WTC11 (cell line): Measurements from ENCODE around the gene HELZ.

ENCODE experiments used
- MAX ChIP-seq: sonication (generic); formaldehyde crosslinking; IDR thresholded peaks from 2 replicates; pipeline ENCODE4 v1.8.0; 2022; ENCODE audit warnings: mild to moderate bottlenecking, missing genetic modification reagents
- TF ChIP-seq, protein P1 (sequence below): fragments of 200-600 bp; IDR thresholded peaks from 2 replicates; pipeline ENCODE4 v1.8.0; 2022; ENCODE audit warnings: antibody characterized with exemption
- TF ChIP-seq, protein P2 (sequence below): sonication (generic); formaldehyde crosslinking; IDR thresholded peaks from 2 replicates; pipeline ENCODE4 v1.8.1; 2022; ENCODE audit warnings: missing genetic modification reagents, borderline replicate concordance
- TF ChIP-seq, protein P3 (sequence below): sonication (generic); formaldehyde crosslinking; IDR thresholded peaks from 2 replicates; pipeline ENCODE4 v1.8.1; 2022; ENCODE audit warnings: low read depth, mild to moderate bottlenecking, moderate library complexity, missing genetic modification reagents, borderline replicate concordance
- TF ChIP-seq, protein P4 (sequence below): sonication (generic); formaldehyde crosslinking; IDR thresholded peaks from 2 replicates; pipeline ENCODE4 v1.8.1; 2023; ENCODE audit warnings: mild to moderate bottlenecking, missing genetic modification reagents

DNA sequence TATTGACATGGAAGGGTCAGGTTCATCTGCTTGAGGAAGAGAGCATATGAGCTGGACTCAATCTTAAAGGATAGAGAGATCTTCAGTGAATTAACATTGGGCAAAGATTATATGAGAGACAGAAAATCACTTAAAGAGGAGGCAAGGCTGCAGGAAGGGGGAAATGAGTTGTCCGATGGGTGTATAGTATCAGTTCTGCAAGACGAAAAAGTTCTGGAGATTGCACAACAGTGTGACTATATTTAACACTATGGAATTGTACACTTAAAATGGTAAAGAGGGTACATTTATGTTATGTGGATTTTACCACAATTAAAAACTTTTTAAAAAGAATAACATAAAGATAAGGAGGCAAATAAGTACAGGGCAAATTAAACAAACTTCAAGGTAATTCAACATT, 80.7 kb downstream of the HELZ start:
- TF ChIP-seq, protein P1, sequence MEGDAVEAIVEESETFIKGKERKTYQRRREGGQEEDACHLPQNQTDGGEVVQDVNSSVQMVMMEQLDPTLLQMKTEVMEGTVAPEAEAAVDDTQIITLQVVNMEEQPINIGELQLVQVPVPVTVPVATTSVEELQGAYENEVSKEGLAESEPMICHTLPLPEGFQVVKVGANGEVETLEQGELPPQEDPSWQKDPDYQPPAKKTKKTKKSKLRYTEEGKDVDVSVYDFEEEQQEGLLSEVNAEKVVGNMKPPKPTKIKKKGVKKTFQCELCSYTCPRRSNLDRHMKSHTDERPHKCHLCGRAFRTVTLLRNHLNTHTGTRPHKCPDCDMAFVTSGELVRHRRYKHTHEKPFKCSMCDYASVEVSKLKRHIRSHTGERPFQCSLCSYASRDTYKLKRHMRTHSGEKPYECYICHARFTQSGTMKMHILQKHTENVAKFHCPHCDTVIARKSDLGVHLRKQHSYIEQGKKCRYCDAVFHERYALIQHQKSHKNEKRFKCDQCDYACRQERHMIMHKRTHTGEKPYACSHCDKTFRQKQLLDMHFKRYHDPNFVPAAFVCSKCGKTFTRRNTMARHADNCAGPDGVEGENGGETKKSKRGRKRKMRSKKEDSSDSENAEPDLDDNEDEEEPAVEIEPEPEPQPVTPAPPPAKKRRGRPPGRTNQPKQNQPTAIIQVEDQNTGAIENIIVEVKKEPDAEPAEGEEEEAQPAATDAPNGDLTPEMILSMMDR, result no peak
- TF ChIP-seq, protein P2, sequence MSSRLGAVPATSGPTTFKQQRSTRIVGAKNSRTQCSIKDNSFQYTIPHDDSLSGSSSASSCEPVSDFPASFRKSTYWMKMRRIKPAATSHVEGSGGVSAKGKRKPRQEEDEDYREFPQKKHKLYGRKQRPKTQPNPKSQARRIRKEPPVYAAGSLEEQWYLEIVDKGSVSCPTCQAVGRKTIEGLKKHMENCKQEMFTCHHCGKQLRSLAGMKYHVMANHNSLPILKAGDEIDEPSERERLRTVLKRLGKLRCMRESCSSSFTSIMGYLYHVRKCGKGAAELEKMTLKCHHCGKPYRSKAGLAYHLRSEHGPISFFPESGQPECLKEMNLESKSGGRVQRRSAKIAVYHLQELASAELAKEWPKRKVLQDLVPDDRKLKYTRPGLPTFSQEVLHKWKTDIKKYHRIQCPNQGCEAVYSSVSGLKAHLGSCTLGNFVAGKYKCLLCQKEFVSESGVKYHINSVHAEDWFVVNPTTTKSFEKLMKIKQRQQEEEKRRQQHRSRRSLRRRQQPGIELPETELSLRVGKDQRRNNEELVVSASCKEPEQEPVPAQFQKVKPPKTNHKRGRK (CRISPR knock-in tag), result no peak
- TF ChIP-seq, protein P3, sequence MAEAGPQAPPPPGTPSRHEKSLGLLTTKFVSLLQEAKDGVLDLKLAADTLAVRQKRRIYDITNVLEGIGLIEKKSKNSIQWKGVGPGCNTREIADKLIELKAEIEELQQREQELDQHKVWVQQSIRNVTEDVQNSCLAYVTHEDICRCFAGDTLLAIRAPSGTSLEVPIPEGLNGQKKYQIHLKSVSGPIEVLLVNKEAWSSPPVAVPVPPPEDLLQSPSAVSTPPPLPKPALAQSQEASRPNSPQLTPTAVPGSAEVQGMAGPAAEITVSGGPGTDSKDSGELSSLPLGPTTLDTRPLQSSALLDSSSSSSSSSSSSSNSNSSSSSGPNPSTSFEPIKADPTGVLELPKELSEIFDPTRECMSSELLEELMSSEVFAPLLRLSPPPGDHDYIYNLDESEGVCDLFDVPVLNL (CRISPR knock-in tag), result no peak
- TF ChIP-seq MAX (CRISPR knock-in tag), result no peak
- TF ChIP-seq, protein P4, sequence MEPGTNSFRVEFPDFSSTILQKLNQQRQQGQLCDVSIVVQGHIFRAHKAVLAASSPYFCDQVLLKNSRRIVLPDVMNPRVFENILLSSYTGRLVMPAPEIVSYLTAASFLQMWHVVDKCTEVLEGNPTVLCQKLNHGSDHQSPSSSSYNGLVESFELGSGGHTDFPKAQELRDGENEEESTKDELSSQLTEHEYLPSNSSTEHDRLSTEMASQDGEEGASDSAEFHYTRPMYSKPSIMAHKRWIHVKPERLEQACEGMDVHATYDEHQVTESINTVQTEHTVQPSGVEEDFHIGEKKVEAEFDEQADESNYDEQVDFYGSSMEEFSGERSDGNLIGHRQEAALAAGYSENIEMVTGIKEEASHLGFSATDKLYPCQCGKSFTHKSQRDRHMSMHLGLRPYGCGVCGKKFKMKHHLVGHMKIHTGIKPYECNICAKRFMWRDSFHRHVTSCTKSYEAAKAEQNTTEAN (CRISPR knock-in tag), result no peak
